HEK293 (cell line): ENCODE measurements around the gene TRAPPC10.

ENCODE experiments used
- CTCF ChIA-PET: fragments of 350-600 bp; formaldehyde crosslinking; extraction: SDS; loops from one replicate; lab custom pipeline; 2021; ENCODE audit warnings: antibody characterized with exemption; lab: Yijun Ruan, JAX
- POLR2A ChIA-PET: fragments of 300-600 bp; formaldehyde crosslinking; extraction: SDS; loops from one replicate; lab custom pipeline; 2020; ENCODE audit warnings: antibody characterized with exemption, inconsistent platforms; lab: Yijun Ruan, JAX
- H3K27ac ChIP-seq: fragments of 200-500 bp; sonication (Bioruptor generic); 2 replicates; pipeline ENCODE4 v1.5.1; 2014; ENCODE audit warnings: low read depth, low read length, control low read depth, inconsistent platforms; ENCODE audit errors: extremely low read depth
- H3K36me3 ChIP-seq, 2 experiments: fragments of 200-500 bp in 1 of 2; sonication (Bioruptor generic) in 1 of 2; 1 replicate in 1 of 2; 2 replicates in 1 of 2; pipeline ENCODE4 v1.5.1; 2014 to 2017; ENCODE audit warnings: inconsistent platforms in 2 of 2, low read length in 2 of 2; ENCODE audit not compliant: control insufficient read depth in 2 of 2, insufficient read depth in 1 of 2
- H3K4me1 ChIP-seq: fragments of 200-500 bp; sonication (Bioruptor generic); 2 replicates; pipeline ENCODE4 v1.5.1; 2014; ENCODE audit warnings: mild to moderate bottlenecking, low read length, inconsistent platforms; ENCODE audit not compliant: control insufficient read depth, insufficient read depth
- H3K4me3 ChIP-seq: 2 replicates; pipeline ENCODE4 v1.5.1; 2011; ENCODE audit warnings: low read depth, mild to moderate bottlenecking, control low read depth, low read length, moderate library complexity
- H3K9me3 ChIP-seq: fragments of 200-500 bp; sonication (Bioruptor generic); 2 replicates; pipeline ENCODE4 v1.5.1; 2014; ENCODE audit warnings: low read depth, low read length, inconsistent platforms; ENCODE audit not compliant: control insufficient read depth, insufficient read depth
- AEBP2 ChIP-seq: fragments of 450-650 bp; formaldehyde crosslinking; IDR thresholded peaks from 2 replicates; pipeline ENCODE4 v1.5.1; 2016; ENCODE audit warnings: missing biosample characterization, missing genetic modification characterization, borderline replicate concordance
- MYNN ChIP-seq: fragments of 450-650 bp; formaldehyde crosslinking; IDR thresholded peaks from 2 replicates; pipeline ENCODE4 v1.5.1; 2016; ENCODE audit warnings: missing biosample characterization, missing genetic modification characterization, borderline replicate concordance
- MZF1 ChIP-seq: fragments of 450-650 bp; formaldehyde crosslinking; IDR thresholded peaks from 2 replicates; pipeline ENCODE4 v1.5.1; 2017; ENCODE audit warnings: missing biosample characterization, missing genetic modification characterization, borderline replicate concordance
- TCF7L2 ChIP-seq: IDR thresholded peaks from 2 replicates; pipeline ENCODE4 v1.6.1; 2011; ENCODE audit warnings: low read depth, mild to moderate bottlenecking, inconsistent platforms, low read length, moderate library complexity, borderline replicate concordance
- ZBTB17 ChIP-seq: fragments of 450-650 bp; formaldehyde crosslinking; IDR thresholded peaks from 2 replicates; pipeline ENCODE4 v1.5.1; 2016; ENCODE audit warnings: missing biosample characterization, missing genetic modification characterization
- ZBTB44 ChIP-seq: fragments of 450-650 bp; IDR thresholded peaks from 2 replicates; pipeline ENCODE4 v1.5.1; 2018; ENCODE audit warnings: missing biosample characterization, mild to moderate bottlenecking, missing genetic modification characterization
- ZEB2 ChIP-seq: fragments of 450-650 bp; formaldehyde crosslinking; IDR thresholded peaks from 2 replicates; pipeline ENCODE4 v1.5.1; 2016; ENCODE audit warnings: missing biosample characterization, missing genetic modification characterization
- ZIC2 ChIP-seq: fragments of 450-650 bp; formaldehyde crosslinking; IDR thresholded peaks from 2 replicates; pipeline ENCODE4 v1.5.1; 2016; ENCODE audit warnings: missing biosample characterization, missing genetic modification characterization
- ZNF112 ChIP-seq: fragments of 450-650 bp; formaldehyde crosslinking; IDR thresholded peaks from 2 replicates; pipeline ENCODE4 v1.5.0; 2017; ENCODE audit warnings: missing biosample characterization, missing genetic modification characterization
- ZNF133 ChIP-seq: fragments of 450-650 bp; formaldehyde crosslinking; IDR thresholded peaks from 2 replicates; pipeline ENCODE4 v1.5.1; 2016; ENCODE audit warnings: missing biosample characterization, missing genetic modification characterization
- ZNF19 ChIP-seq: fragments of 450-650 bp; formaldehyde crosslinking; IDR thresholded peaks from 2 replicates; pipeline ENCODE4; 2016; ENCODE audit warnings: missing biosample characterization, missing genetic modification characterization, low read depth
- ZNF202 ChIP-seq: fragments of 450-650 bp; formaldehyde crosslinking; IDR thresholded peaks from 2 replicates; pipeline ENCODE4 v1.5.1; 2016; ENCODE audit warnings: missing biosample characterization, missing genetic modification characterization, borderline replicate concordance
- ZNF214 ChIP-seq: fragments of 450-650 bp; formaldehyde crosslinking; IDR thresholded peaks from 2 replicates; pipeline ENCODE4 v1.5.1; 2017; ENCODE audit warnings: missing biosample characterization, mild to moderate bottlenecking, missing genetic modification characterization, borderline replicate concordance
- ZNF23 ChIP-seq: fragments of 450-650 bp; formaldehyde crosslinking; IDR thresholded peaks from 2 replicates; pipeline ENCODE4 v1.5.1; 2016; ENCODE audit warnings: missing biosample characterization, missing genetic modification characterization, borderline replicate concordance
- ZNF311 ChIP-seq: fragments of 450-650 bp; formaldehyde crosslinking; IDR thresholded peaks from 2 replicates; pipeline ENCODE4 v1.5.1; 2017; ENCODE audit warnings: missing biosample characterization, missing genetic modification characterization, borderline replicate concordance
- ZNF354C ChIP-seq: fragments of 450-650 bp; formaldehyde crosslinking; IDR thresholded peaks from 2 replicates; pipeline ENCODE4 v1.5.1; 2016; ENCODE audit warnings: missing biosample characterization, missing genetic modification characterization, low read depth, borderline replicate concordance
- ZNF366 ChIP-seq: fragments of 450-650 bp; formaldehyde crosslinking; conservative IDR thresholded peaks from 2 replicates; pipeline ENCODE4 v1.5.1; 2016; ENCODE audit warnings: missing biosample characterization, missing genetic modification characterization
- ZNF416 ChIP-seq: fragments of 450-650 bp; formaldehyde crosslinking; IDR thresholded peaks from 2 replicates; pipeline ENCODE4 v1.5.1; 2016; ENCODE audit warnings: missing biosample characterization, missing genetic modification characterization
- ZNF600 ChIP-seq: fragments of 450-650 bp; formaldehyde crosslinking; IDR thresholded peaks from 2 replicates; pipeline ENCODE4 v1.5.1; 2016; ENCODE audit warnings: missing biosample characterization, missing genetic modification characterization
- ZNF830 ChIP-seq: fragments of 450-650 bp; IDR thresholded peaks from 2 replicates; pipeline ENCODE4 v1.5.0; 2018; ENCODE audit warnings: missing biosample characterization, missing genetic modification characterization, low read depth, mild to moderate bottlenecking, moderate library complexity
- ZNF843 ChIP-seq: fragments of 450-650 bp; formaldehyde crosslinking; IDR thresholded peaks from 2 replicates; pipeline ENCODE4 v1.5.1; 2016; ENCODE audit warnings: missing biosample characterization, missing genetic modification characterization
- ZXDB ChIP-seq: fragments of 450-650 bp; formaldehyde crosslinking; IDR thresholded peaks from 2 replicates; pipeline ENCODE4 v1.5.1; 2016; ENCODE audit warnings: missing biosample characterization, missing genetic modification characterization
- TF ChIP-seq, protein P1 (sequence below): fragments of 450-650 bp; formaldehyde crosslinking; IDR thresholded peaks from 2 replicates; pipeline ENCODE4 v1.5.1; 2017; ENCODE audit warnings: missing biosample characterization, missing genetic modification characterization
- TF ChIP-seq, protein P2 (sequence below): fragments of 450-650 bp; formaldehyde crosslinking; IDR thresholded peaks from 2 replicates; pipeline ENCODE4 v1.5.1; 2017; ENCODE audit warnings: missing biosample characterization, missing genetic modification characterization
- TF ChIP-seq, protein P3 (sequence below): fragments of 450-650 bp; formaldehyde crosslinking; optimal IDR thresholded peaks from 2 replicates; pipeline ENCODE3; 2016; ENCODE audit warnings: missing biosample characterization, mild to moderate bottlenecking, missing genetic modification characterization

TRAPPC10 gene

GRCh38 chr21:44012474-44013379 lies 618 bp downstream of the TRAPPC10 start (continued):
- TF ChIP-seq, protein P1, sequence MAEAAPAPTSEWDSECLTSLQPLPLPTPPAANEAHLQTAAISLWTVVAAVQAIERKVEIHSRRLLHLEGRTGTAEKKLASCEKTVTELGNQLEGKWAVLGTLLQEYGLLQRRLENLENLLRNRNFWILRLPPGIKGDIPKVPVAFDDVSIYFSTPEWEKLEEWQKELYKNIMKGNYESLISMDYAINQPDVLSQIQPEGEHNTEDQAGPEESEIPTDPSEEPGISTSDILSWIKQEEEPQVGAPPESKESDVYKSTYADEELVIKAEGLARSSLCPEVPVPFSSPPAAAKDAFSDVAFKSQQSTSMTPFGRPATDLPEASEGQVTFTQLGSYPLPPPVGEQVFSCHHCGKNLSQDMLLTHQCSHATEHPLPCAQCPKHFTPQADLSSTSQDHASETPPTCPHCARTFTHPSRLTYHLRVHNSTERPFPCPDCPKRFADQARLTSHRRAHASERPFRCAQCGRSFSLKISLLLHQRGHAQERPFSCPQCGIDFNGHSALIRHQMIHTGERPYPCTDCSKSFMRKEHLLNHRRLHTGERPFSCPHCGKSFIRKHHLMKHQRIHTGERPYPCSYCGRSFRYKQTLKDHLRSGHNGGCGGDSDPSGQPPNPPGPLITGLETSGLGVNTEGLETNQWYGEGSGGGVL = no peak
- TF ChIP-seq ZNF600 (tag by site-specific recombination) = no peak
- no peak for TF ChIP-seq ZNF416 (tag by site-specific recombination)
- no peak for TF ChIP-seq AEBP2

- H3K9me3 ChIP-seq = no peaks in the 10 kb centered on the region
- H3K27ac ChIP-seq = peak overlapping the region; percentile 43
- no peaks in the 10 kb centered on the region for H3K36me3 ChIP-seq
- CTCF ChIA-PET = interaction anchor here (0.7 to 1.2 kb wide), 6 partner anchors 13 to 1268 kb away, joined by 3 to 6 read pairs (median 4); no protein-coding TSS in a partner anchor
- POLR2A ChIA-PET = interaction anchor here (0.9 kb wide), 1 partner anchor 8 kb away, joined by 4 read pairs; no protein-coding TSS in a partner anchor
- peak overlapping the region; percentile 81 for H3K4me3 ChIP-seq
- H3K4me1 ChIP-seq = peaks cover 41% of the 10 kb centered on the region
- TF ChIP-seq ZBTB44 (peak; percentile 10; the same call in 1 of the 2 replicates), ZIC2 (tag by site-specific recombination) (peak; percentile 74), ZNF23 (no peak), ZNF133 (tag by site-specific recombination) (no peak), ZNF112 (tag by site-specific recombination) (no peak), ZEB2 (tag by site-specific recombination) (no peak), MZF1 (tag by site-specific recombination) (no peak), ZXDB (peak; percentile 50; the same call in 1 of the 2 replicates), ZNF354C (tag by site-specific recombination) (no peak), MYNN (tag by site-specific recombination) (no peak), TCF7L2 (no peak), ZNF19 (no peak), ZNF202 (tag by site-specific recombination) (no peak), ZNF366 (peak; percentile 53; the same call in 1 of the 2 replicates), ZNF311 (tag by site-specific recombination) (no peak), ZNF214 (tag by site-specific recombination) (no peak), ZNF830 (no peak), ZNF843 (tag by site-specific recombination) (no peak), ZBTB17 (tag by site-specific recombination) (peak; percentile 63)
- TF ChIP-seq, protein P2, sequence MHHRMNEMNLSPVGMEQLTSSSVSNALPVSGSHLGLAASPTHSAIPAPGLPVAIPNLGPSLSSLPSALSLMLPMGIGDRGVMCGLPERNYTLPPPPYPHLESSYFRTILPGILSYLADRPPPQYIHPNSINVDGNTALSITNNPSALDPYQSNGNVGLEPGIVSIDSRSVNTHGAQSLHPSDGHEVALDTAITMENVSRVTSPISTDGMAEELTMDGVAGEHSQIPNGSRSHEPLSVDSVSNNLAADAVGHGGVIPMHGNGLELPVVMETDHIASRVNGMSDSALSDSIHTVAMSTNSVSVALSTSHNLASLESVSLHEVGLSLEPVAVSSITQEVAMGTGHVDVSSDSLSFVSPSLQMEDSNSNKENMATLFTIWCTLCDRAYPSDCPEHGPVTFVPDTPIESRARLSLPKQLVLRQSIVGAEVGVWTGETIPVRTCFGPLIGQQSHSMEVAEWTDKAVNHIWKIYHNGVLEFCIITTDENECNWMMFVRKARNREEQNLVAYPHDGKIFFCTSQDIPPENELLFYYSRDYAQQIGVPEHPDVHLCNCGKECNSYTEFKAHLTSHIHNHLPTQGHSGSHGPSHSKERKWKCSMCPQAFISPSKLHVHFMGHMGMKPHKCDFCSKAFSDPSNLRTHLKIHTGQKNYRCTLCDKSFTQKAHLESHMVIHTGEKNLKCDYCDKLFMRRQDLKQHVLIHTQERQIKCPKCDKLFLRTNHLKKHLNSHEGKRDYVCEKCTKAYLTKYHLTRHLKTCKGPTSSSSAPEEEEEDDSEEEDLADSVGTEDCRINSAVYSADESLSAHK (tag by site-specific recombination) = no peak
- TF ChIP-seq, protein P3, sequence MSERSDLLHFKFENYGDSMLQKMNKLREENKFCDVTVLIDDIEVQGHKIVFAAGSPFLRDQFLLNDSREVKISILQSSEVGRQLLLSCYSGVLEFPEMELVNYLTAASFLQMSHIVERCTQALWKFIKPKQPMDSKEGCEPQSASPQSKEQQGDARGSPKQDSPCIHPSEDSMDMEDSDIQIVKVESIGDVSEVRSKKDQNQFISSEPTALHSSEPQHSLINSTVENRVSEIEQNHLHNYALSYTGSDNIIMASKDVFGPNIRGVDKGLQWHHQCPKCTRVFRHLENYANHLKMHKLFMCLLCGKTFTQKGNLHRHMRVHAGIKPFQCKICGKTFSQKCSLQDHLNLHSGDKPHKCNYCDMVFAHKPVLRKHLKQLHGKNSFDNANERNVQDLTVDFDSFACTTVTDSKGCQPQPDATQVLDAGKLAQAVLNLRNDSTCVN (tag by site-specific recombination) = no peak
Observed at GRCh38 chr21:44013380-44014088, 1.4 kb downstream of the TRAPPC10 start.
